Measurements from ENCODE around the gene BRDT.

DNA sequence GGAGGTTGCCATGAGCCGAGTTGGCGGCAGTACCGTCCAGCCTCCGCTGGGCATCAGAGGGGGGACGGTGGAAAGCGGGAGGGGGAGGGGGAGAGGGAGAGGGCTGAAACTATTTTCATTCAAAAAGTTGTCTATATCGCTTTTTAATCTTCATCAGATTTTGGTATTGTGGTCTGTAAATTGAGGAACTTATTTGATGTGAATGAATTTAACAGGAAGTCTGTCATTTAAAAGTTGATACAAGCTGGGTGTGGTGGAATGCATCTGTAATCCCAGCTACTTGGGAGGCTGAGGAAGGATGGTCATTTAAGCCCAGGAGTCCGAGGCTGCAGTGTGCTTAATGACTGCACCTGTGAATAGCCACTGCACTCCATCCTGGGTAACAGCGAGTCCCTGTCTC lies 77.6 kb downstream of the BRDT start:
- TF ChIP-seq, protein P1, sequence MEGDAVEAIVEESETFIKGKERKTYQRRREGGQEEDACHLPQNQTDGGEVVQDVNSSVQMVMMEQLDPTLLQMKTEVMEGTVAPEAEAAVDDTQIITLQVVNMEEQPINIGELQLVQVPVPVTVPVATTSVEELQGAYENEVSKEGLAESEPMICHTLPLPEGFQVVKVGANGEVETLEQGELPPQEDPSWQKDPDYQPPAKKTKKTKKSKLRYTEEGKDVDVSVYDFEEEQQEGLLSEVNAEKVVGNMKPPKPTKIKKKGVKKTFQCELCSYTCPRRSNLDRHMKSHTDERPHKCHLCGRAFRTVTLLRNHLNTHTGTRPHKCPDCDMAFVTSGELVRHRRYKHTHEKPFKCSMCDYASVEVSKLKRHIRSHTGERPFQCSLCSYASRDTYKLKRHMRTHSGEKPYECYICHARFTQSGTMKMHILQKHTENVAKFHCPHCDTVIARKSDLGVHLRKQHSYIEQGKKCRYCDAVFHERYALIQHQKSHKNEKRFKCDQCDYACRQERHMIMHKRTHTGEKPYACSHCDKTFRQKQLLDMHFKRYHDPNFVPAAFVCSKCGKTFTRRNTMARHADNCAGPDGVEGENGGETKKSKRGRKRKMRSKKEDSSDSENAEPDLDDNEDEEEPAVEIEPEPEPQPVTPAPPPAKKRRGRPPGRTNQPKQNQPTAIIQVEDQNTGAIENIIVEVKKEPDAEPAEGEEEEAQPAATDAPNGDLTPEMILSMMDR (IDR thresholded peaks at IDR 0.05; ENCODE audit: insufficient read depth, low read length): no peak
- TF ChIP-seq POLR2AphosphoS5 (IDR thresholded peaks at IDR 0.05; ENCODE audit: low read depth): no peak
- TF ChIP-seq, protein P2, sequence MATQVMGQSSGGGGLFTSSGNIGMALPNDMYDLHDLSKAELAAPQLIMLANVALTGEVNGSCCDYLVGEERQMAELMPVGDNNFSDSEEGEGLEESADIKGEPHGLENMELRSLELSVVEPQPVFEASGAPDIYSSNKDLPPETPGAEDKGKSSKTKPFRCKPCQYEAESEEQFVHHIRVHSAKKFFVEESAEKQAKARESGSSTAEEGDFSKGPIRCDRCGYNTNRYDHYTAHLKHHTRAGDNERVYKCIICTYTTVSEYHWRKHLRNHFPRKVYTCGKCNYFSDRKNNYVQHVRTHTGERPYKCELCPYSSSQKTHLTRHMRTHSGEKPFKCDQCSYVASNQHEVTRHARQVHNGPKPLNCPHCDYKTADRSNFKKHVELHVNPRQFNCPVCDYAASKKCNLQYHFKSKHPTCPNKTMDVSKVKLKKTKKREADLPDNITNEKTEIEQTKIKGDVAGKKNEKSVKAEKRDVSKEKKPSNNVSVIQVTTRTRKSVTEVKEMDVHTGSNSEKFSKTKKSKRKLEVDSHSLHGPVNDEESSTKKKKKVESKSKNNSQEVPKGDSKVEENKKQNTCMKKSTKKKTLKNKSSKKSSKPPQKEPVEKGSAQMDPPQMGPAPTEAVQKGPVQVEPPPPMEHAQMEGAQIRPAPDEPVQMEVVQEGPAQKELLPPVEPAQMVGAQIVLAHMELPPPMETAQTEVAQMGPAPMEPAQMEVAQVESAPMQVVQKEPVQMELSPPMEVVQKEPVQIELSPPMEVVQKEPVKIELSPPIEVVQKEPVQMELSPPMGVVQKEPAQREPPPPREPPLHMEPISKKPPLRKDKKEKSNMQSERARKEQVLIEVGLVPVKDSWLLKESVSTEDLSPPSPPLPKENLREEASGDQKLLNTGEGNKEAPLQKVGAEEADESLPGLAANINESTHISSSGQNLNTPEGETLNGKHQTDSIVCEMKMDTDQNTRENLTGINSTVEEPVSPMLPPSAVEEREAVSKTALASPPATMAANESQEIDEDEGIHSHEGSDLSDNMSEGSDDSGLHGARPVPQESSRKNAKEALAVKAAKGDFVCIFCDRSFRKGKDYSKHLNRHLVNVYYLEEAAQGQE (IDR thresholded peaks at IDR 0.05; ENCODE audit: insufficient replicate concordance, low read depth): no peak
